Neural cell (in vitro differentiated cells): ENCODE data around the gene CACNA2D4. TPM values are rescaled to one million over a fixed set of nuclear protein-coding genes. Genes with fewer than 3 reads are reported as not detected.

ENCODE experiments used
- H2AFZ ChIP-seq: fragments of 200-600, 300-800 bp; sonication (generic), shearing (Covaris generic); 2 replicates; pipeline ENCODE4 v1.6.0; 2014; ENCODE audit warnings: low read depth, mild to moderate bottlenecking, antibody characterized with exemption, low read length, moderate library complexity
- H3F3A ChIP-seq: fragments of 200-600 bp; shearing (Covaris generic); 2 replicates; pipeline ENCODE4 v1.6.1; 2016; ENCODE audit warnings: mild to moderate bottlenecking, moderate library complexity, mixed read lengths, antibody characterized with exemption, low read length; ENCODE audit not compliant: insufficient read depth, poor library complexity, severe bottlenecking
- H3K27ac ChIP-seq: fragments of 200-600, 300-800 bp; sonication (generic), shearing (Covaris generic); 2 replicates; pipeline ENCODE4 v1.5.1; 2014; ENCODE audit warnings: mild to moderate bottlenecking, low read length, moderate library complexity
- H3K27me3 ChIP-seq: fragments of 300-800, 200-600 bp; sonication (generic), shearing (Covaris generic); 2 replicates; pipeline ENCODE4 v1.6.0; 2014; ENCODE audit warnings: mild to moderate bottlenecking, low read depth, low read length, moderate library complexity; ENCODE audit not compliant: insufficient read depth
- H3K36me3 ChIP-seq: fragments of 300-800, 200-600 bp; sonication (generic), shearing (Covaris generic); 2 replicates; pipeline ENCODE4 v1.5.1; 2014; ENCODE audit warnings: mild to moderate bottlenecking, antibody characterized with exemption, low read length, moderate library complexity; ENCODE audit not compliant: insufficient read depth
- H3K4me2 ChIP-seq: fragments of 300-800, 200-600 bp; sonication (generic), shearing (Covaris generic); 2 replicates; pipeline ENCODE4 v1.6.0; 2014; ENCODE audit warnings: mild to moderate bottlenecking, low read length
- H3K4me3 ChIP-seq: fragments of 300-800, 200-600 bp; sonication (generic), shearing (Covaris generic); 2 replicates; pipeline ENCODE4 v1.5.1; 2014; ENCODE audit warnings: mild to moderate bottlenecking, low read length, moderate library complexity
- H3K79me2 ChIP-seq: fragments of 200-600 bp; shearing (Covaris generic); replicated peaks from 2 replicates; pipeline ENCODE4 v1.6.0; 2014; ENCODE audit warnings: mild to moderate bottlenecking, low read length, moderate library complexity; ENCODE audit not compliant: insufficient read depth
- H3K9ac ChIP-seq: fragments of 300-800, 200-600 bp; sonication (generic), shearing (Covaris generic); 2 replicates; pipeline ENCODE4 v1.6.1; 2016; ENCODE audit warnings: mild to moderate bottlenecking, low read length, mixed read lengths
- H3K9me2 ChIP-seq: fragments of 200-600 bp; shearing (Covaris generic); 2 replicates; pipeline ENCODE4 v1.6.1; 2016; ENCODE audit warnings: mild to moderate bottlenecking, low read length, mixed read lengths; ENCODE audit not compliant: insufficient read depth
- H3K9me3 ChIP-seq: fragments of 200-600, 300-800 bp; sonication (generic), shearing (Covaris generic); 2 replicates; pipeline ENCODE4 v1.6.1; 2016; ENCODE audit warnings: mild to moderate bottlenecking, mixed run types, low read length, moderate library complexity, mixed read lengths
- H4K20me1 ChIP-seq: fragments of 200-600 bp; shearing (Covaris generic); 2 replicates; pipeline ENCODE4 v1.6.1; 2016; ENCODE audit warnings: mild to moderate bottlenecking, mixed run types; ENCODE audit not compliant: insufficient read depth
- EP300 ChIP-seq: fragments of 450-650 bp; conservative IDR thresholded peaks from 2 replicates; pipeline ENCODE4 v1.6.1; 2014; ENCODE audit warnings: antibody characterized with exemption, mild to moderate bottlenecking, moderate library complexity; ENCODE audit not compliant: poor library complexity, severe bottlenecking
- EZH2 ChIP-seq: fragments of 200-600, 300-800 bp; shearing (Covaris generic), sonication (generic); IDR thresholded peaks from 2 replicates; pipeline ENCODE4 v1.6.1; 2014; ENCODE audit warnings: antibody characterized with exemption, low read length, borderline replicate concordance, mild to moderate bottlenecking; ENCODE audit not compliant: insufficient read depth, poor library complexity, severe bottlenecking
- MXI1 ChIP-seq: fragments of 450-650 bp; conservative IDR thresholded peaks from 2 replicates; pipeline ENCODE4 v1.6.1; 2014; ENCODE audit warnings: antibody characterized with exemption, mild to moderate bottlenecking; ENCODE audit not compliant: poor library complexity, severe bottlenecking
- POLR2AphosphoS5 ChIP-seq: IDR thresholded peaks from 2 replicates; pipeline ENCODE4 v1.6.1; 2012
- RAD21 ChIP-seq: fragments of 450-650 bp; conservative IDR thresholded peaks from 2 replicates; pipeline ENCODE4 v1.6.1; 2014; ENCODE audit warnings: antibody characterized with exemption, mild to moderate bottlenecking, moderate library complexity
- REST ChIP-seq: IDR thresholded peaks from 2 replicates; pipeline ENCODE4 v1.6.1; 2012; ENCODE audit warnings: borderline replicate concordance
- SMC3 ChIP-seq: fragments of 450-650 bp; conservative IDR thresholded peaks from 2 replicates; pipeline ENCODE4 v1.6.1; 2014; ENCODE audit warnings: antibody characterized with exemption, mild to moderate bottlenecking, moderate library complexity; ENCODE audit not compliant: poor library complexity
- TAF1 ChIP-seq: IDR thresholded peaks from 2 replicates; pipeline ENCODE4 v1.6.1; 2012; ENCODE audit warnings: low read depth
- polyA plus RNA-seq: library from polyadenylated mRNA; depleted of rRNA; stranded (reverse); fragments of >200 nt; gene quantifications from 2 replicates; pipeline ENCODE4 v1.2.3, GENCODE V29; 2014
- TF ChIP-seq, protein P1 (sequence below): fragments of 450-650 bp; IDR thresholded peaks from 2 replicates; pipeline ENCODE4 v1.5.1; 2014; ENCODE audit warnings: antibody characterized with exemption, mild to moderate bottlenecking, moderate library complexity; ENCODE audit not compliant: poor library complexity, severe bottlenecking

CACNA2D4 gene
- polyA plus RNA-seq, 1 donor from 2014 or later: not detected

GRCh38 chr12:1811281-1811947 is 107.0 kb downstream of the CACNA2D4 start:
- Histone ChIP-seq H3K27me3 (no peaks in the 10 kb centered on the region), H3K36me3 (no peaks in the 10 kb centered on the region), H3K4me2 (no peak overlapping the region), H3F3A (no peaks in the 10 kb centered on the region), H3K9me2 (no peaks in the 10 kb centered on the region), H3K9ac (no peak overlapping the region), H3K79me2 (no peaks in the 10 kb centered on the region), H3K9me3 (no peaks in the 10 kb centered on the region), H3K4me3 (no peak overlapping the region), H3K27ac (no peak overlapping the region), H2AFZ (no peak overlapping the region), H4K20me1 (no peaks in the 10 kb centered on the region)
- TF ChIP-seq POLR2AphosphoS5 (no peak), TAF1 (no peak), REST (no peak), SMC3 (no peak), EZH2 (no peak), EP300 (no peak), MXI1 (no peak), RAD21 (no peak)
- TF ChIP-seq, protein P1, sequence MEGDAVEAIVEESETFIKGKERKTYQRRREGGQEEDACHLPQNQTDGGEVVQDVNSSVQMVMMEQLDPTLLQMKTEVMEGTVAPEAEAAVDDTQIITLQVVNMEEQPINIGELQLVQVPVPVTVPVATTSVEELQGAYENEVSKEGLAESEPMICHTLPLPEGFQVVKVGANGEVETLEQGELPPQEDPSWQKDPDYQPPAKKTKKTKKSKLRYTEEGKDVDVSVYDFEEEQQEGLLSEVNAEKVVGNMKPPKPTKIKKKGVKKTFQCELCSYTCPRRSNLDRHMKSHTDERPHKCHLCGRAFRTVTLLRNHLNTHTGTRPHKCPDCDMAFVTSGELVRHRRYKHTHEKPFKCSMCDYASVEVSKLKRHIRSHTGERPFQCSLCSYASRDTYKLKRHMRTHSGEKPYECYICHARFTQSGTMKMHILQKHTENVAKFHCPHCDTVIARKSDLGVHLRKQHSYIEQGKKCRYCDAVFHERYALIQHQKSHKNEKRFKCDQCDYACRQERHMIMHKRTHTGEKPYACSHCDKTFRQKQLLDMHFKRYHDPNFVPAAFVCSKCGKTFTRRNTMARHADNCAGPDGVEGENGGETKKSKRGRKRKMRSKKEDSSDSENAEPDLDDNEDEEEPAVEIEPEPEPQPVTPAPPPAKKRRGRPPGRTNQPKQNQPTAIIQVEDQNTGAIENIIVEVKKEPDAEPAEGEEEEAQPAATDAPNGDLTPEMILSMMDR: no peak

DNA sequence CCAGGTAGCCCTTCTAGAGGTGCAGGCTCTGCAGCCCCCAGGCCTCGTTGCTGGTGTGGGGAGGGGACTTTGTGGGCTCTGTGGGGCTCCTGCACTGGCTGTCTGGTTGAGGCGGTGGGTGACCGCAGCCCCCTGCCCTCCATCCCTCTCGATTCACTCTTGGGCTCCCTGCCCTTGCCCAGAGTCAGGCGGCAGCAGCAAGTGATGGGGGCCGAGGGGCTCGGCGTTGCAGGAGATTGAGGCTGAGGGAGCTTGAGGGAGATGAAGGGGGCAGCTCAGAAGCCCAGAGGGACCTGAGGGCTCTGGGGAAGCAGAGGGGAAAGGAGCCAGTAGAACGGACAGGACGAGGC is 107.5 kb downstream of the CACNA2D4 start:
- no peaks in the 10 kb centered on the region for H3K36me3 ChIP-seq
- no peak overlapping the region for H3K4me2 ChIP-seq
- H4K20me1 ChIP-seq: no peaks in the 10 kb centered on the region
- no peak for TF ChIP-seq REST
- no peak for TF ChIP-seq RAD21
- H3K27ac ChIP-seq: no peak overlapping the region
- H3F3A ChIP-seq: no peaks in the 10 kb centered on the region
- no peaks in the 10 kb centered on the region for H3K9me3 ChIP-seq
- H3K9ac ChIP-seq: no peak overlapping the region
- H3K4me3 ChIP-seq: no peak overlapping the region
- H2AFZ ChIP-seq: no peak overlapping the region
- no peaks in the 10 kb centered on the region for H3K9me2 ChIP-seq
- H3K27me3 ChIP-seq: no peaks in the 10 kb centered on the region
- H3K79me2 ChIP-seq: no peaks in the 10 kb centered on the region
